Measurements from ENCODE around the gene KIF1A.

GRCh38 chr2:240850756-240851077 lies 30.7 kb upstream of the KIF1A start:
- TF ChIP-seq POLR2A (IDR thresholded peaks at IDR 0.05; ENCODE audit: low read depth, low read length), result no peak
- TF ChIP-seq POLR2AphosphoS5 (IDR thresholded peaks at IDR 0.05; ENCODE audit: low read depth, low read length), result no peak
